GM13976 (cell line): ENCODE measurements around the gene BHLHE41.

Experiments
- DNase-seq: peaks from one replicate; pipeline ENCODE4 v3.0.0; 2012; ENCODE audit warnings: low spot score
- in situ Hi-C: fragments of 300-500 bp; cut with MboI; formaldehyde crosslinking; loops from one replicate; pipeline ENCODE4 v1.12.0; 2022; ENCODE audit warnings: low sequenced_read_pairs, mixed read lengths, inconsistent platforms; ENCODE audit not compliant: unreplicated experiment
- TF ChIP-seq, protein P1 (sequence below): IDR thresholded peaks from 2 replicates; pipeline ENCODE4 v1.5.1; 2012; ENCODE audit warnings: borderline replicate concordance, mild to moderate bottlenecking; ENCODE audit not compliant: insufficient read depth; ENCODE audit errors: extremely low read depth, missing control alignments, control extremely low read depth

Gene BHLHE41

DNA sequence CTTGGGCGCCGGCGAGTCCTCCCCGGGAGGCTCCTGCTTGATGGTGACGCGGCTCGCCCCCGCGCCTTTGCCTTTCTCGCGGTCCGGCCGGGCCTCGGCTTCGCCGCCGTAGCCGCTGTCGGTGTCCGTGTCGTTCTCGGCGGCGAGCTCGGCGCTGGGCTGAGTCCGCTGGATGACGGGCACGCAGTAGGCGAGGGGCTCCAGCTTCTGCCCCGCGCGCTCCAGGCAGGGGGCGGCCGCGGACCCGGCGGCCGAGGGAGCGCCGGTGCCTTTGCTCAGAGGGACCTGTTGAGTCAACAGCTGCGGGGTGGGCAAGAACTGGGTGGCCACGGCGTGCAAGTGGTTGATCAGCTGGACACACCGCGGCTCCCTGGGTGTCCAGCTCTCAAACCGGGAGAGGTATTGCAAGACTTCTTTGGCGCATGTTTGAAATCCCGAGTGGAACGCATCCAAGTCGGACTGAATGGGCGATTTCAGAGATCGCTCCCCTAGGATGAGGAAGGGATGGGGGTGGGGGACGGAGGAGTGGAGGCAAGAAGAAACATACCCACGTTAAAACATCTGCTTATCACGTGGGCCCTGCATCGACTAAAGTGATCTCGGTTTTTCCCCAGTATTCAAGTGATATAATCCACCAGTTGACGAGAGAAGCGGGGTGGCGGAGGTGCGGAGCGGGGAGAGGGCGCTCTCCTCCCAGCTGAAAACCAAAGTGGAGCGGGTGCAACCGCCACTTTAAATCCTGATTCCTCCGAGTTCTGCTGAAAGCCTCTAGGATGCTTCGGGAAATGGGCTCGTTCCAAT lies 2.0 kb downstream of the BHLHE41 start:
- peak; percentile 60 for DNase-seq
- in situ Hi-C loops = loop anchor here (25.0 kb wide), 1 partner anchor 739 kb away; no protein-coding TSS in a partner anchor
- TF ChIP-seq, protein P1, sequence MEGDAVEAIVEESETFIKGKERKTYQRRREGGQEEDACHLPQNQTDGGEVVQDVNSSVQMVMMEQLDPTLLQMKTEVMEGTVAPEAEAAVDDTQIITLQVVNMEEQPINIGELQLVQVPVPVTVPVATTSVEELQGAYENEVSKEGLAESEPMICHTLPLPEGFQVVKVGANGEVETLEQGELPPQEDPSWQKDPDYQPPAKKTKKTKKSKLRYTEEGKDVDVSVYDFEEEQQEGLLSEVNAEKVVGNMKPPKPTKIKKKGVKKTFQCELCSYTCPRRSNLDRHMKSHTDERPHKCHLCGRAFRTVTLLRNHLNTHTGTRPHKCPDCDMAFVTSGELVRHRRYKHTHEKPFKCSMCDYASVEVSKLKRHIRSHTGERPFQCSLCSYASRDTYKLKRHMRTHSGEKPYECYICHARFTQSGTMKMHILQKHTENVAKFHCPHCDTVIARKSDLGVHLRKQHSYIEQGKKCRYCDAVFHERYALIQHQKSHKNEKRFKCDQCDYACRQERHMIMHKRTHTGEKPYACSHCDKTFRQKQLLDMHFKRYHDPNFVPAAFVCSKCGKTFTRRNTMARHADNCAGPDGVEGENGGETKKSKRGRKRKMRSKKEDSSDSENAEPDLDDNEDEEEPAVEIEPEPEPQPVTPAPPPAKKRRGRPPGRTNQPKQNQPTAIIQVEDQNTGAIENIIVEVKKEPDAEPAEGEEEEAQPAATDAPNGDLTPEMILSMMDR = peak; percentile 46

DNA sequence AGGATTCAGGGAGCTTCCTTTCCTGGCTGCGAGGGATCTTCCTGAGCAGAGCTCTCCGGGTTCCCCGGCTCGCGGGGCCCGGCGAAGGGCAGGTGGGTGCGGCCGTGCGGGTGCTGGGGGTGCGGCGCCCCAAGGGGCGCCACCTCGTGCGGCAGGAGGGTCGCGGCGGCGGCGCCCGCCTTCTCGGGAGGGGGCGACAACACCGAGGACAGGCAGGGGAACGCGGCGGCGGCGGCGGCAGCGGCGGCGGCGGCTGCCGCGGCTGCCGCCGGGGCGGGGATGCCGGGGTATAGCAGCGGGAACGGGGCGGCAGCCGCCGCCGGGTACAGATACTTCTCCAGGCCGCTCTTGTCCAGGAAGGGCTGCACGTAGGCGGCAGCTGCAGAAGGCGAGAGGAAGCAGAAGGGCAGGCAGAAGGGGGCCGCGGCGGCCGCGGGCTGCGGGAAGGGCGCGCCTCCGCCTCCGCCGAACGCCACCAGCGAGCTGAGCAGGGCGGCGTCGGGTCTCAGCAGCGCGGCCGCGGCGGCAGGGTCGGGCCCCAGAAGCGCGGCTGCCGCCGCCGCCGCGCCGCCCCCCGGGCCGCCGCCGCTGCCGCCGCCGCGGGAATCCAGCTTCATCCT lies 2.7 kb downstream of the BHLHE41 start:
- peak; percentile 60 for DNase-seq
- in situ Hi-C loops = loop anchor here (25.0 kb wide), 1 partner anchor 740 kb away; no protein-coding TSS in a partner anchor
- TF ChIP-seq, protein P1 = no peak

DNA sequence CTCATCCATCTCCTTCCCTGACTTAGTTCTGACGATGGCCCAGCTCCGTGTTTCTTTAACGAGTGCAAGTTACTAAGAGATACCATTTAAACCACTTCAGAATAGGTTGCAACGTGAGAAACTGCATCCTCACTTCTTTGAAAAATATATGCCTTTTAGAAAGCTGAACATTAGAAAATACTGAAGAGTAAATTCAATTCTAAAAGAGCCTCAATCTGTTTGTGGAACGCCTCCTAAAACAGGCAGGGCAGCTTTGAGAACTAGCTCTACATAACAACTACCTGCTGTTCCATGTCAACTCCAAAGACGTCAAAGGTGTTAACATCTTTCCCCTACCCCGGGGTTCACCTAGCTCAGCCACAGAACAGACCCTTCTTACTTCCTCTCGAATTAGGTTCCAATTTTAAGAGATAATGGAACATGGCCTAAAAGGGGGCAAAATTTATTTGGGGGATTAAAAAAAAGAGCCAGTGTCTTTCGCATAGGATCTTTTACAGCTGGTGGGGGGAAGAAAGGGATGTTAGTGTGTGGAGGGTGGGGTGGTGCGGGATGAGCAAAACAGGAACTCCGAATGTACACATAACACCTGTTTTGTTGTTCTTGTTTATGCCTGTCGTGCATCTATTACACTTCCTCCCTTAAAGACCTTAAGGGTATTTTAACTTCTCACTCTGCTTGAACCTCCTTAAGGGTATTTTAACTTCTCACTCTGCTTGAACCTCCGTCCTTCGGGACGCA lies 3.3 kb downstream of the BHLHE41 start:
- in situ Hi-C loops = loop anchor here (25.0 kb wide), 1 partner anchor 741 kb away; no protein-coding TSS in a partner anchor
- TF ChIP-seq, protein P1 = no peak
- DNase-seq = no peak

DNA sequence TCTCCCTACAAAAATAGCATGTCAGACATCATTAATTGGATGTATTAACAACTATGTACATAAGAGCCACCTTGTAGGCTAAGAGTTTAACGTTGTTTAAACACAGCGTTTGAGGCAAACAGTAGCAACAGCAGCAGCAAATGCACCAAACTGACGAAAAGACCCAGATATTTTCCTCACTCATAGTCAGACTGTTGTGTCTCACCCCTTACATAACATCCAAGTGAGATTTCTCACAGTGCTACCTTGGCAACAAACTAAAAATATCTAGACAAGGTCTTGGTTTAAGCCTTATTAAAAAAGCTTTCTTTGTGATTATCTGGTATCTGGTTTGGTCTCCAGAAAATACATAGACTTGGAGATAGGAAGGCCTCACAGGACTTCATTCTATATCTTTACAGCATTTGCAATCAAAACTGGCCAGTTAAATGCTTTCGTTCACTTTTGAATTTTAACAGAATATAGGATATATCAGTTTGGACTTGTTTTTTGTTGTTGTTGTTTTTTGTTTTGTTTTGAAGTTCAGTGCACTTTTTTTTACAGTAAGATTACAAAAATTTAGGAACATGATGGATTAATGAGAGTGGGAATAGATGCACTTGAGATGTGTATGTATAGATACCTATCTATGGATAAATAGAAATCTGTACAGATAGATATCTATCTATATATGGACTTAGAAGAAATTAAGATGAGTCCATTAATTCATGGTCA lies 4.1 kb downstream of the BHLHE41 start:
- TF ChIP-seq, protein P1 = no peak
- in situ Hi-C loops = loop anchor here (25.0 kb wide), 1 partner anchor 742 kb away; no protein-coding TSS in a partner anchor

DNA sequence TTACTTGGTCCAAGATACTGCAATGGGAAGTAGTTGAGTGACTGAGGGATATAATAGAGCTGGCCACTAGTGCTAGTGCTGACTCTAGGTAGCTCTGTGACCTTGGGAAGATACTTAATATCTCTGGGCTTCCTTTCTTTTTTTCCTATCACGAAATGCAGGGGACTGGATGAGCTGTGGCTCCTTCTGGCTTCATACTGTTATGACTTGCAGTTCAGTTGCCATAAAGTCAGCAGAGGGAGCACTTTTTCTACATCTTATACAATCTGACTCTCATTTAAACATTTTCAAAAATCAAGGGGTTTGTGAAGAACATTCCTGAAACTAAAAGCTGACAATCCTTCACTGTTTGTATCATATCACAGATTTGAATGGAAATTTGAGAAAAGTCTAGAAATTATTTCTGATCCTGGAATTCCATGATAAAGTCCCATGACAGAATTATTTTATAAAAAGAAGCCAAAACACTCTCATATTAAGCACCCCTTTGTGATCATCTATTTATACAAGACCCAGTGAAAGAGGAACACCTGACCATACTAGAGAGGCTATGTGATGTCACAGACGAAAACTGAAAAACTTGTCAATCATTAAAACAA lies 5.3 kb downstream of the BHLHE41 start:
- TF ChIP-seq, protein P1 = peak; percentile 47
- in situ Hi-C loops = loop anchor here (25.0 kb wide), 1 partner anchor 743 kb away; no protein-coding TSS in a partner anchor
- DNase-seq = no peak

More for the DNA sequence above, 4.1 kb downstream of the BHLHE41 start:
- DNase-seq = no peak
